MM.1S (cell line): ENCODE results near the gene LGR5.

Experiments used
- DNase-seq: peaks from one replicate; pipeline ENCODE4 v3.0.0-alpha.2; 2015
- H2AFZ ChIP-seq: fragments of 300-600 bp; sonication (generic); 2 replicates; pipeline ENCODE4 v1.6.0; 2016; ENCODE audit warnings: antibody characterized with exemption, low read length
- H3F3A ChIP-seq: fragments of 300-600 bp; sonication (generic); 2 replicates; pipeline ENCODE4 v1.6.1; 2016; ENCODE audit warnings: mild to moderate bottlenecking, antibody characterized with exemption, low read length, moderate library complexity, mixed read lengths; ENCODE audit not compliant: insufficient read depth
- H3K27ac ChIP-seq: fragments of 300-600 bp; sonication (generic); 2 replicates; pipeline ENCODE4 v1.5.1; 2016; ENCODE audit warnings: mild to moderate bottlenecking, low read length
- H3K27me3 ChIP-seq: fragments of 300-600 bp; sonication (generic); replicated peaks from 2 replicates; pipeline ENCODE4 v1.6.0; 2016; ENCODE audit warnings: low read length; ENCODE audit not compliant: insufficient read depth
- H3K36me3 ChIP-seq: fragments of 300-600 bp; sonication (generic); replicated peaks from 2 replicates; pipeline ENCODE4 v1.6.1; 2016; ENCODE audit warnings: mild to moderate bottlenecking, low read length, mixed read lengths; ENCODE audit not compliant: insufficient read depth
- H3K4me1 ChIP-seq: fragments of 300-600 bp; sonication (generic); 2 replicates; pipeline ENCODE4 v1.6.1; 2016; ENCODE audit warnings: low read length, mixed read lengths
- H3K4me2 ChIP-seq: fragments of 300-600 bp; sonication (generic); 2 replicates; pipeline ENCODE4 v1.6.0; 2016; ENCODE audit warnings: low read depth, low read length
- H3K4me3 ChIP-seq: fragments of 300-600 bp; sonication (generic); 2 replicates; pipeline ENCODE4 v1.5.1; 2016; ENCODE audit warnings: low read length, mixed read lengths
- H3K79me2 ChIP-seq: fragments of 300-600 bp; sonication (generic); 2 replicates; pipeline ENCODE4 v1.6.1; 2016; ENCODE audit warnings: mixed run types, low read length, mixed read lengths
- H3K9ac ChIP-seq: fragments of 300-600 bp; sonication (generic); 2 replicates; pipeline ENCODE4 v1.6.1; 2016; ENCODE audit warnings: low read length, mixed read lengths
- H3K9me2 ChIP-seq: fragments of 300-600 bp; sonication (generic); replicated peaks from 2 replicates; pipeline ENCODE4 v1.6.1; 2016; ENCODE audit warnings: mild to moderate bottlenecking, low read length, mixed read lengths; ENCODE audit not compliant: insufficient read depth
- H3K9me3 ChIP-seq: fragments of 300-600 bp; sonication (generic); replicated peaks from 2 replicates; pipeline ENCODE4 v1.6.1; 2016; ENCODE audit warnings: mild to moderate bottlenecking, low read length, mixed read lengths; ENCODE audit not compliant: insufficient read depth
- H4K20me1 ChIP-seq: fragments of 300-600 bp; sonication (generic); 2 replicates; pipeline ENCODE4 v1.6.1; 2016; ENCODE audit warnings: mild to moderate bottlenecking, low read length, moderate library complexity, mixed read lengths; ENCODE audit not compliant: insufficient read depth
- EZH2 ChIP-seq: fragments of 300-600 bp; sonication (generic); optimal IDR thresholded peaks from 2 replicates; pipeline ENCODE3; 2017; ENCODE audit warnings: low read depth, mild to moderate bottlenecking, antibody characterized with exemption, low read length, mixed read lengths
- EZH2phosphoT487 ChIP-seq: fragments of 300-600 bp; sonication (generic); IDR thresholded peaks from 2 replicates; pipeline ENCODE4 v1.6.1; 2018; ENCODE audit warnings: antibody characterized with exemption, low read length
- TF ChIP-seq, protein P1 (sequence below): fragments of 300-600 bp; sonication (generic); IDR thresholded peaks from 2 replicates; pipeline ENCODE4 v1.5.1; 2016; ENCODE audit warnings: antibody characterized with exemption, low read length, mixed read lengths

The LGR5 gene

DNA sequence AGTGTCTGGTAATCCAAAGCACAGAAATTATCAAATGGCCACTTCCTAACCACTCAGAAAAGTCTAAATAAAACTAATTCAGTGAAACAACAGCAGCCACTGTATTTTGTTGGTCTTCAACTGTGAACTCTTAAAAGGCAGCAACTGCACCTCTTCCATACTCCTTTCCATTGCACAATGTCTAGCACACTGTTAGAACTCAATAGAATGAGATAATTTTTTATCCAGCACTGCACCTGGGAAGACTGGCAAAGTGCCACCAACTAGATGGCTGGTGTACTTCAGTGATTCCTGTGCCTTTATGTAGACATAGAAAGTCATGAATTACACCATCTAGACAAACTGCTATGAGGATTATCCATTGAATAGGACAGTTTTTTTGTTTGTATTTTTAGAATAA, 26.2 kb downstream of the LGR5 start:
- Histone ChIP-seq H3K4me3 (no peak overlapping the region), H3K9me3 (no peaks in the 10 kb centered on the region), H3K9me2 (no peaks in the 10 kb centered on the region), H3K27me3 (no peaks in the 10 kb centered on the region), H3K79me2 (no peaks in the 10 kb centered on the region), H3K4me1 (no peaks in the 10 kb centered on the region), H3F3A (no peaks in the 10 kb centered on the region), H3K27ac (no peak overlapping the region), H2AFZ (no peak overlapping the region), H4K20me1 (no peaks in the 10 kb centered on the region), H3K9ac (no peak overlapping the region), H3K4me2 (no peak overlapping the region), H3K36me3 (no peaks in the 10 kb centered on the region)
- DNase-seq = no peak
- TF ChIP-seq, protein P1, sequence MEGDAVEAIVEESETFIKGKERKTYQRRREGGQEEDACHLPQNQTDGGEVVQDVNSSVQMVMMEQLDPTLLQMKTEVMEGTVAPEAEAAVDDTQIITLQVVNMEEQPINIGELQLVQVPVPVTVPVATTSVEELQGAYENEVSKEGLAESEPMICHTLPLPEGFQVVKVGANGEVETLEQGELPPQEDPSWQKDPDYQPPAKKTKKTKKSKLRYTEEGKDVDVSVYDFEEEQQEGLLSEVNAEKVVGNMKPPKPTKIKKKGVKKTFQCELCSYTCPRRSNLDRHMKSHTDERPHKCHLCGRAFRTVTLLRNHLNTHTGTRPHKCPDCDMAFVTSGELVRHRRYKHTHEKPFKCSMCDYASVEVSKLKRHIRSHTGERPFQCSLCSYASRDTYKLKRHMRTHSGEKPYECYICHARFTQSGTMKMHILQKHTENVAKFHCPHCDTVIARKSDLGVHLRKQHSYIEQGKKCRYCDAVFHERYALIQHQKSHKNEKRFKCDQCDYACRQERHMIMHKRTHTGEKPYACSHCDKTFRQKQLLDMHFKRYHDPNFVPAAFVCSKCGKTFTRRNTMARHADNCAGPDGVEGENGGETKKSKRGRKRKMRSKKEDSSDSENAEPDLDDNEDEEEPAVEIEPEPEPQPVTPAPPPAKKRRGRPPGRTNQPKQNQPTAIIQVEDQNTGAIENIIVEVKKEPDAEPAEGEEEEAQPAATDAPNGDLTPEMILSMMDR = no peak
- TF ChIP-seq EZH2 = no peak
- TF ChIP-seq EZH2phosphoT487 = no peak

DNA sequence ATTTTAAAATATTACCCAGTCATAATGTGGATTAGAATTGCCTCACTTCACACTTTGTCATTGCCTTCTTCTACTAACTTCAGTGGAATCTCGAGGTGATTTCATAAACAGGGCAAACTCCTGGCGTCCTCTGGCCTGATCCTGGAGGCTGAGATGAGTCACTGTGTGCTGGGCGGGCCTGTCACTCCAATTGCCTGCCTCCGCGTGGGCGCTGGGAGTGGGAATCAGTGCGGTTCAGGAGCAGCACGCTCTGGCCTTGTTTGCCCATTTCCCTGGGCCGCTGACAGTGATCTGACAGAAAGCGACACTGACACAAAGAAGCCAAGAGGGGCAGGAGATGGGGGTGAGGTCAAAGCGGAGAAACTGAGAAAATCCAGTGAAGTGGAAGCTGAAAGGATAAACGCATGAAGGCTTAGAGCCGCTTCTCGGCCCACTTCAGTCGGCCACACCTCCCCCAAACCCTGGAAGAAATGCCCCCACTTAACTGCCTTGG, 29.7 kb downstream of the LGR5 start:
- no peaks in the 10 kb centered on the region for H3K79me2 ChIP-seq
- no peak for DNase-seq
- no peaks in the 10 kb centered on the region for H4K20me1 ChIP-seq
- H3K27me3 ChIP-seq = no peaks in the 10 kb centered on the region
- no peak overlapping the region for H3K27ac ChIP-seq
- H2AFZ ChIP-seq = no peak overlapping the region
- H3F3A ChIP-seq = no peaks in the 10 kb centered on the region
- no peaks in the 10 kb centered on the region for H3K9me2 ChIP-seq
- no peaks in the 10 kb centered on the region for H3K9me3 ChIP-seq
- H3K4me1 ChIP-seq = no peaks in the 10 kb centered on the region
- H3K4me3 ChIP-seq = no peak overlapping the region
- no peak overlapping the region for H3K9ac ChIP-seq
- H3K4me2 ChIP-seq = no peak overlapping the region
- TF ChIP-seq EZH2 (no peak), EZH2phosphoT487 (no peak)
- TF ChIP-seq, protein P1 = no peak
- H3K36me3 ChIP-seq = no peaks in the 10 kb centered on the region

DNA sequence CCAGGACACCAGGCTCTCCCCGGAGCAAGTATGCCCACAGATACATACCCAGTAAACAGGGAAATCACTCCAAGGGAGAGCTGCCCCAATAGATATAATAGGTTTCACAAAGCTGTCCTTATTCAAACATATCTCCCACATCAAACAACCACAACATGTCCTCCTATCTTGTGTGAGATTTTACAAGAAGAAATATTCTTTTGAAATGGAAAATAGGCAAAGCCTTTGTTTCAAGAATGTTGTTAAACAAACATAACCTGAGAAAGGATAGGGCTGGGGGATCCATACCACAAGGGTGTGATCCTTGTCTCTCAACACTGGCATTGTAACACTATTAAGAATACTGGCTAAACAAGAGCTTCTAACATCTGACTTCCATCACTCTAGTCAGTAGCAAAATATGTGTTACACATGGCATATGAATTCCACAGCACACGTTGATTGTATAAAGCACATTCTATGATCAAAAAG, 32.9 kb downstream of the LGR5 start:
- TF ChIP-seq, protein P1 = no peak
- TF ChIP-seq EZH2phosphoT487 (no peak), EZH2 (no peak)
- Histone ChIP-seq H3K79me2 (no peaks in the 10 kb centered on the region), H3K9me3 (no peaks in the 10 kb centered on the region), H2AFZ (no peak overlapping the region), H3F3A (no peaks in the 10 kb centered on the region), H3K36me3 (no peaks in the 10 kb centered on the region), H3K9ac (no peak overlapping the region), H3K27ac (no peak overlapping the region), H4K20me1 (no peaks in the 10 kb centered on the region), H3K9me2 (no peaks in the 10 kb centered on the region), H3K27me3 (no peaks in the 10 kb centered on the region), H3K4me2 (no peak overlapping the region), H3K4me1 (no peaks in the 10 kb centered on the region), H3K4me3 (no peak overlapping the region)
- no peak for DNase-seq
